ENCODE measurements around the gene SLC35F4. TPM values are rescaled to one million over a fixed set of nuclear protein-coding genes. Genes with fewer than 3 reads are reported as not detected.
"Not testable (repeated sequence)": the region's sequence is repeated elsewhere in the genome, so short reads cannot be mapped to it uniquely, and the experiment has no call there.

Gene SLC35F4
- total RNA-seq, 1 donor from 2014 or later, result not detected

GRCh38 chr14:57864659-57865058 is 1.2 kb downstream of the SLC35F4 start:
- no peak for DNase-seq
- H3K27ac ChIP-seq, result no peak overlapping the region
- TF ChIP-seq CTCF (IDR thresholded peaks at IDR 0.05), result no peak
- no peaks in the 10 kb centered on the region for H3K4me1 ChIP-seq
- intact Hi-C loops (cut with DNase I), result no loop called here
- H3K27me3 ChIP-seq (ENCODE audit: low read depth), result peaks cover 42% of the 10 kb centered on the region
- ATAC-seq, result no peak
- H3K9me3 ChIP-seq, result no peaks in the 10 kb centered on the region
- H3K36me3 ChIP-seq, result no peaks in the 10 kb centered on the region
- no peak overlapping the region for H3K4me3 ChIP-seq

- Histone ChIP-seq H3K27ac (no peak overlapping the region), H3K4me3 (no peak overlapping the region), H3K36me3 (no peaks in the 10 kb centered on the region), H3K9me3 (no peaks in the 10 kb centered on the region), H3K27me3 (ENCODE audit: low read depth) (peaks cover 42% of the 10 kb centered on the region), H3K4me1 (no peaks in the 10 kb centered on the region)
- no peak for DNase-seq
- intact Hi-C loops (cut with DNase I), result no loop called here
- ATAC-seq, result no peak
- TF ChIP-seq CTCF (IDR thresholded peaks at IDR 0.05), result no peak
These were observed 2.4 kb downstream of the SLC35F4 start for GRCh38 chr14:57863471-57863870.

- H3K27me3 ChIP-seq (ENCODE audit: low read depth); H3K4me1 ChIP-seq; intact Hi-C loops (cut with DNase I); DNase-seq; H3K36me3 ChIP-seq; H3K4me3 ChIP-seq; H3K9me3 ChIP-seq; ATAC-seq; H3K27ac ChIP-seq: not testable (repeated sequence)
These were observed 10.2 kb downstream of the SLC35F4 start for GRCh38 chr14:57855666-57856065.

- H3K27ac ChIP-seq, result no peak overlapping the region
- no peak for ATAC-seq
- H3K4me1 ChIP-seq, result no peaks in the 10 kb centered on the region
- no peaks in the 10 kb centered on the region for H3K27me3 ChIP-seq (ENCODE audit: low read depth)
- H3K4me3 ChIP-seq, result no peak overlapping the region
- intact Hi-C loops (cut with DNase I), result no loop called here
- DNase-seq, result no peak
- no peaks in the 10 kb centered on the region for H3K36me3 ChIP-seq
- no peak for TF ChIP-seq CTCF (IDR thresholded peaks at IDR 0.05)
- H3K9me3 ChIP-seq, result no peaks in the 10 kb centered on the region
These were observed 11.3 kb downstream of the SLC35F4 start for GRCh38 chr14:57854571-57854970.

GRCh38 chr14:57851354-57851753 is 14.5 kb downstream of the SLC35F4 start:
- ATAC-seq (no peak), DNase-seq (no peak)
- Histone ChIP-seq H3K4me1 (no peaks in the 10 kb centered on the region), H3K4me3 (no peak overlapping the region), H3K36me3 (no peaks in the 10 kb centered on the region), H3K27ac (no peak overlapping the region), H3K27me3 (ENCODE audit: low read depth) (no peaks in the 10 kb centered on the region), H3K9me3 (no peaks in the 10 kb centered on the region)
- no peak for TF ChIP-seq CTCF (IDR thresholded peaks at IDR 0.05)
- intact Hi-C loops (cut with DNase I), result no loop called here

GRCh38 chr14:57848786-57849185 is 17.1 kb downstream of the SLC35F4 start:
- Histone ChIP-seq H3K27ac (no peak overlapping the region), H3K9me3 (no peaks in the 10 kb centered on the region), H3K4me1 (no peaks in the 10 kb centered on the region), H3K4me3 (no peak overlapping the region), H3K36me3 (no peaks in the 10 kb centered on the region), H3K27me3 (ENCODE audit: low read depth) (no peaks in the 10 kb centered on the region)
- TF ChIP-seq CTCF (IDR thresholded peaks at IDR 0.05), result no peak
- intact Hi-C loops (cut with DNase I), result no loop called here
- no peak for DNase-seq
- ATAC-seq, result no peak

Measured in lower lobe of right lung (tissue), 2 donors.